ENCODE data around the gene GPR155. TPM values are rescaled to one million over a fixed set of nuclear protein-coding genes. Genes with fewer than 3 reads are reported as not detected.

Gene GPR155
- total and polyA plus RNA-seq, 10 donors, result 0.80 to 15.5 (median 10.3) TPM

DNA sequence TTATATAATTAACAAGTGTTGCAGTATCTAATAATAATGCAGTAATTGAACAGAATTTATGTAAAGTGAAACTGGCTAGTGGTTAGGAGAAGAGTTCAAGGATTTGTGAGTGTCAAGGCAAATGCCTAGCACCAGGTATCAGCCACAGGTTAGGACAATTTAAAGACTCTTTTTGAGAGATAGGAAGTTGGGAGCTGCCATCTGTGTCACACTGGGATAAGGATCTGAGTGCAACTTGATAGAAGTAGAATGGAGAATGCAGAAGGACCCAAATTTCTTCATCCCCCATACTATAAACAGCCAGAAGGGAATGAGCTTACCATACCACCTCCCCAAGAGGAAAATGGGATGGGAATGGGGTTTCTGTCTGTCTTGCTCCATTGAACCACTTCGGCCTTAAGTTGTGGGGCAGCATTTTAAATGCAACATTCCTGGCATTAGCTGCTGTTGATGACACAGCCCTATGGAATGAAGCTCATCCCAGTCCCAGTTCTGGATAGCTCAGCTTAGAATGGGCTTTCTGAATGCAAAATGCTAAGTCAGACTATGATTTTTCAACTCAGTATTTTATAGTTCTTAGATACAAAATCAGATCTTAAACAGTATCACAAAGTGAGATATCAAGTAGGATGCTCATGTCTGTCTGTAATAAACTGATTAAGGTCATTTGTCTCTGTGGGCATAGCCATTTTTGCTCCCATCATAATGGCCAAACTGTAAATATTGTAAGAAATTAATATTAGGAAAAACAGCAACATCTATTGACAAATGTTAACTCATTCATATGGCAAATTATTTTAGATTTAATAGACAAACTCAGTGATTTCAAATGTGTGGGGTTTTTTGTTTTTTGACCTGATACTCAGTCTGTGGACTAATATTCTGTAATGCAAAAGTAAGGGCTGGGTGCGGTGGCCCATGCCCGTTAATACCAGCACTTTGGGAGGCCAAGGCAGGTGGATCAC is 44.0 kb downstream of the GPR155 start:
- no peak for DNase-seq
- intact Hi-C loops (cut with DNase I; ENCODE audit: low total_unique reads), result no loop called here
- H3K4me1 ChIP-seq, result no peaks in the 10 kb centered on the region
- WGBS, 5 donors, result 88 to 97% (median 92%) methylated on average over 3 of the region's 3 CpGs
- no peaks in the 10 kb centered on the region for H3K9me3 ChIP-seq
- TF ChIP-seq CTCF (IDR thresholded peaks at IDR 0.05 in 8 of 11, conservative IDR thresholded peaks at IDR 0.05 in 3 of 11), result no peak
- no peak for TF ChIP-seq POLR2AphosphoS5 (IDR thresholded peaks at IDR 0.05)
- TF ChIP-seq POLR2A (IDR thresholded peaks at IDR 0.05), result no peak
- H3K27ac ChIP-seq, result no peak overlapping the region
- no peak overlapping the region for H3K4me3 ChIP-seq
- H3K36me3 ChIP-seq, result peaks cover 0 to 62% (median 7%) of the 10 kb centered on the region in 6 donors
- H3K27me3 ChIP-seq (replicated peaks in 1 of 7), result no peaks in the 10 kb centered on the region

- no peaks in the 10 kb centered on the region for H3K27me3 ChIP-seq (replicated peaks in 1 of 7)
- no peak overlapping the region for H3K4me3 ChIP-seq
- 84 to 96% (median 94%) methylated on average over 2 of the region's 2 CpGs for WGBS, 5 donors
- no peak for DNase-seq
- H3K4me1 ChIP-seq, result no peaks in the 10 kb centered on the region
- H3K36me3 ChIP-seq, result peaks cover 0 to 64% (median 7%) of the 10 kb centered on the region in 6 donors
- no peaks in the 10 kb centered on the region for H3K9me3 ChIP-seq
- TF ChIP-seq POLR2A (IDR thresholded peaks at IDR 0.05) (no peak), CTCF (IDR thresholded peaks at IDR 0.05 in 8 of 11, conservative IDR thresholded peaks at IDR 0.05 in 3 of 11) (no peak), POLR2AphosphoS5 (IDR thresholded peaks at IDR 0.05) (no peak)
- H3K27ac ChIP-seq, result no peak overlapping the region
- intact Hi-C loops (cut with DNase I; ENCODE audit: low total_unique reads), result no loop called here
Measured at GRCh38 chr2:174439950-174440349, 46.9 kb downstream of the GPR155 start.

- Histone ChIP-seq H3K36me3 (peaks cover 0 to 58% (median 5%) of the 10 kb centered on the region in 6 donors), H3K27ac (no peak overlapping the region), H3K9me3 (no peaks in the 10 kb centered on the region), H3K4me1 (no peaks in the 10 kb centered on the region), H3K4me3 (no peak overlapping the region), H3K27me3 (replicated peaks in 1 of 7) (no peaks in the 10 kb centered on the region)
- no peak for DNase-seq
- no peak for TF ChIP-seq CTCF (IDR thresholded peaks at IDR 0.05 in 8 of 11, conservative IDR thresholded peaks at IDR 0.05 in 3 of 11)
- TF ChIP-seq POLR2A (IDR thresholded peaks at IDR 0.05), result no peak
- no peak for TF ChIP-seq POLR2AphosphoS5 (IDR thresholded peaks at IDR 0.05)
- 90 to 99% (median 92%) methylated on average over 2 of the region's 2 CpGs for WGBS, 5 donors
- intact Hi-C loops (cut with DNase I; ENCODE audit: low total_unique reads), result no loop called here
Measured at GRCh38 chr2:174439323-174439722, 47.5 kb downstream of the GPR155 start.

- Histone ChIP-seq H3K9me3 (no peaks in the 10 kb centered on the region), H3K27ac (no peak overlapping the region), H3K27me3 (replicated peaks in 1 of 7) (no peaks in the 10 kb centered on the region), H3K4me1 (no peaks in the 10 kb centered on the region), H3K36me3 (peaks cover 0 to 48% (median 5%) of the 10 kb centered on the region in 6 donors), H3K4me3 (no peak overlapping the region)
- DNase-seq, result no peak
- intact Hi-C loops (cut with DNase I; ENCODE audit: low total_unique reads), result no loop called here
- WGBS, 5 donors, result 73 to 87% (median 80%) methylated on average over 13 of the region's 13 CpGs
- no peak for TF ChIP-seq POLR2A (IDR thresholded peaks at IDR 0.05)
- TF ChIP-seq CTCF (IDR thresholded peaks at IDR 0.05 in 8 of 11, conservative IDR thresholded peaks at IDR 0.05 in 3 of 11), result no peak
- no peak for TF ChIP-seq POLR2AphosphoS5 (IDR thresholded peaks at IDR 0.05)
Measured at GRCh38 chr2:174438146-174438886, 48.5 kb downstream of the GPR155 start.

Measured in spleen (tissue), 11 donors.